ENCODE results near the gene ANKRD35. TPM values are rescaled to one million over a fixed set of nuclear protein-coding genes. Genes with fewer than 3 reads are reported as not detected.
"Not testable (repeated sequence)": the region's sequence is repeated elsewhere in the genome, so short reads cannot be mapped to it uniquely, and the experiment has no call there.

ANKRD35 gene
- total RNA-seq, 1 donor from 2014 or later, result 0.77 TPM

GRCh38 chr1:145837656-145838055, 48.0 kb downstream of the ANKRD35 start:
- Histone ChIP-seq H3K9me3 (replicated peaks) (no peaks in the 10 kb centered on the region), H3K4me3 (no peak overlapping the region), H3K4me1 (no peaks in the 10 kb centered on the region), H3K36me3 (peaks cover 100% of the 10 kb centered on the region), H3K27me3 (ENCODE audit: low read depth) (no peaks in the 10 kb centered on the region), H3K27ac (replicated peaks) (no peak overlapping the region)
- no peak for TF ChIP-seq CTCF (IDR thresholded peaks at IDR 0.05; ENCODE audit: borderline replicate concordance)
- DNase-seq, result no peak
- intact Hi-C loops (cut with micrococcal nuclease), result no loop called here

GRCh38 chr1:145830810-145831209, 54.9 kb downstream of the ANKRD35 start:
- H3K27ac ChIP-seq (replicated peaks); H3K27me3 ChIP-seq (ENCODE audit: low read depth); intact Hi-C loops (cut with micrococcal nuclease); H3K9me3 ChIP-seq (replicated peaks); H3K4me3 ChIP-seq; DNase-seq; H3K4me1 ChIP-seq: not testable (repeated sequence)
- peaks cover 98% of the 10 kb centered on the region for H3K36me3 ChIP-seq

GRCh38 chr1:145828367-145829026, 57.2 kb downstream of the ANKRD35 start:
- Histone ChIP-seq H3K27me3 (ENCODE audit: low read depth) (no peaks in the 10 kb centered on the region), H3K9me3 (replicated peaks) (no peaks in the 10 kb centered on the region), H3K4me3 (no peak overlapping the region), H3K36me3 (peaks cover 77% of the 10 kb centered on the region), H3K27ac (replicated peaks) (no peak overlapping the region), H3K4me1 (peaks cover 24% of the 10 kb centered on the region)
- no peak for DNase-seq
- intact Hi-C loops (cut with micrococcal nuclease), result no loop called here
- no peak for TF ChIP-seq CTCF (IDR thresholded peaks at IDR 0.05; ENCODE audit: borderline replicate concordance)

GRCh38 chr1:145827966-145828365, 57.7 kb downstream of the ANKRD35 start:
- H3K27ac ChIP-seq (replicated peaks), result no peak overlapping the region

GRCh38 chr1:145826030-145826429, 59.6 kb downstream of the ANKRD35 start:
- Histone ChIP-seq H3K36me3 (peaks cover 53% of the 10 kb centered on the region), H3K9me3 (replicated peaks) (no peaks in the 10 kb centered on the region), H3K4me3 (no peak overlapping the region), H3K27me3 (ENCODE audit: low read depth) (no peaks in the 10 kb centered on the region), H3K27ac (replicated peaks) (no peak overlapping the region), H3K4me1 (peaks cover 28% of the 10 kb centered on the region)
- intact Hi-C loops (cut with micrococcal nuclease), result no loop called here
- DNase-seq, result no peak
- TF ChIP-seq CTCF (IDR thresholded peaks at IDR 0.05; ENCODE audit: borderline replicate concordance), result no peak

More at GRCh38 chr1:145827966-145828365, 57.7 kb downstream of the ANKRD35 start:
- no peak for DNase-seq
- intact Hi-C loops (cut with micrococcal nuclease), result no loop called here
- no peak for TF ChIP-seq CTCF (IDR thresholded peaks at IDR 0.05; ENCODE audit: borderline replicate concordance)
- Histone ChIP-seq H3K4me1 (peaks cover 24% of the 10 kb centered on the region), H3K36me3 (peaks cover 72% of the 10 kb centered on the region), H3K9me3 (replicated peaks) (no peaks in the 10 kb centered on the region), H3K27me3 (ENCODE audit: low read depth) (no peaks in the 10 kb centered on the region), H3K4me3 (no peak overlapping the region)

GRCh38 chr1:145824499-145824842, 61.2 kb downstream of the ANKRD35 start:
- DNase-seq, result no peak
- Histone ChIP-seq H3K36me3 (peaks cover 37% of the 10 kb centered on the region), H3K27ac (replicated peaks) (peak overlapping the region; percentile 97), H3K4me3 (peak overlapping the region; percentile 80), H3K4me1 (peaks cover 28% of the 10 kb centered on the region), H3K9me3 (replicated peaks) (no peaks in the 10 kb centered on the region), H3K27me3 (ENCODE audit: low read depth) (no peaks in the 10 kb centered on the region)
- intact Hi-C loops (cut with micrococcal nuclease), result no loop called here
- TF ChIP-seq CTCF (IDR thresholded peaks at IDR 0.05; ENCODE audit: borderline replicate concordance), result no peak
